IPS-15b (cell line): ENCODE data around the gene TCL1B.
"Not testable (repeated sequence)": the region's sequence is repeated elsewhere in the genome, so short reads cannot be mapped to it uniquely, and the experiment has no call there.

Experiments
- H3K27me3 ChIP-seq: one replicate; pipeline ENCODE4 v1.6.1; 2013; ENCODE audit warnings: low read length; ENCODE audit not compliant: control insufficient read depth, insufficient read depth
- H3K36me3 ChIP-seq: one replicate; pipeline ENCODE4 v1.6.1; 2013; ENCODE audit warnings: low read length; ENCODE audit not compliant: control insufficient read depth, insufficient read depth
- H3K4me1 ChIP-seq: one replicate; pipeline ENCODE4 v1.6.1; 2013; ENCODE audit warnings: mild to moderate bottlenecking, low read length; ENCODE audit not compliant: control insufficient read depth, insufficient read depth
- H3K4me3 ChIP-seq: one replicate; pipeline ENCODE4 v1.5.1; 2013; ENCODE audit warnings: low read depth, low read length
- H3K9ac ChIP-seq: one replicate; pipeline ENCODE4 v1.6.1; 2013; ENCODE audit warnings: low read depth, mild to moderate bottlenecking, low read length
- H3K9me3 ChIP-seq: one replicate; pipeline ENCODE4 v1.6.1; 2013; ENCODE audit warnings: mild to moderate bottlenecking, low read length; ENCODE audit not compliant: control insufficient read depth, insufficient read depth

TCL1B gene

DNA sequence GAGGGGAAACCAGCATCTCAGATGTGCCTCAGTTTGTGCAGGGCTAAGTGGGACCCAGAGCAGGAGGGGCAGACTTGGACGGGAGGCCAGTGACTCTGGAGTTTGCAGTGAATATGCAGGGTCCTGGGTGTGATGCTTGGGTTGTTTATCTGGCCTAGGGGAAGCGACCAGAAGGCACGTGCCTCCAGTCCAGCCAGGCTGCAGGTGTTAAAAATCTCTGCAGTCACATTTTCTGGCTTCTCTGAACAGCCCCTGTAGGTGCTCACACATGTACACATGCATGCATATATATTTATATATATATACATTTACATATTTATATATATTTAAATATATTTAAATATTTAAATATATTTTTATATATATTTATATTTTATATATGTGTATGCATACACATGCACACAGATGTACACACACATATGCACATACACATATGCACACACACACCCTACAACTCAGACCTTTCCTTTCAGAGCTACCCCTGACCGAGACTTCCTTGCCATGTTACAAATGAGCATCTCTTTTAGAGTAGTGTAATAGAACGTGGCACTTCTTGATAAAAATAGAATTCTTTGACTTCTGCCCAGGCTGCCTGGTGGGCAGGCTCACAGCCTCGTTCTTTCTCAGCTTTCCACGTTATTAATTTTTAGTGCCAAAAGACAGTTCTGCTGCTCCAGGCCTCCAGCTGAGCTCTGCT is 26.8 kb upstream of the TCL1B start:
- Histone ChIP-seq H3K9me3 (no peaks in the 10 kb centered on the region), H3K4me1 (peaks cover 4% of the 10 kb centered on the region), H3K9ac (no peak overlapping the region), H3K4me3 (no peak overlapping the region), H3K27me3 (peaks cover 3% of the 10 kb centered on the region), H3K36me3 (no peaks in the 10 kb centered on the region)

GRCh38 chr14:95659990-95660385 is 26.2 kb upstream of the TCL1B start:
- H3K9ac ChIP-seq: no peak overlapping the region
- peaks cover 4% of the 10 kb centered on the region for H3K4me1 ChIP-seq
- H3K9me3 ChIP-seq: no peaks in the 10 kb centered on the region
- no peaks in the 10 kb centered on the region for H3K36me3 ChIP-seq
- peaks cover 9% of the 10 kb centered on the region for H3K27me3 ChIP-seq
- no peak overlapping the region for H3K4me3 ChIP-seq

- no peaks in the 10 kb centered on the region for H3K9me3 ChIP-seq
- H3K4me3 ChIP-seq: no peak overlapping the region
- peaks cover 9% of the 10 kb centered on the region for H3K27me3 ChIP-seq
- H3K4me1 ChIP-seq: peaks cover 7% of the 10 kb centered on the region
- no peaks in the 10 kb centered on the region for H3K36me3 ChIP-seq
- H3K9ac ChIP-seq: no peak overlapping the region
These were observed 25.3 kb upstream of the TCL1B start for GRCh38 chr14:95660651-95661515.

- H3K4me3 ChIP-seq: no peak overlapping the region
- H3K36me3 ChIP-seq: no peaks in the 10 kb centered on the region
- peaks cover 12% of the 10 kb centered on the region for H3K4me1 ChIP-seq
These were observed 23.6 kb upstream of the TCL1B start for GRCh38 chr14:95662376-95663186.

DNA sequence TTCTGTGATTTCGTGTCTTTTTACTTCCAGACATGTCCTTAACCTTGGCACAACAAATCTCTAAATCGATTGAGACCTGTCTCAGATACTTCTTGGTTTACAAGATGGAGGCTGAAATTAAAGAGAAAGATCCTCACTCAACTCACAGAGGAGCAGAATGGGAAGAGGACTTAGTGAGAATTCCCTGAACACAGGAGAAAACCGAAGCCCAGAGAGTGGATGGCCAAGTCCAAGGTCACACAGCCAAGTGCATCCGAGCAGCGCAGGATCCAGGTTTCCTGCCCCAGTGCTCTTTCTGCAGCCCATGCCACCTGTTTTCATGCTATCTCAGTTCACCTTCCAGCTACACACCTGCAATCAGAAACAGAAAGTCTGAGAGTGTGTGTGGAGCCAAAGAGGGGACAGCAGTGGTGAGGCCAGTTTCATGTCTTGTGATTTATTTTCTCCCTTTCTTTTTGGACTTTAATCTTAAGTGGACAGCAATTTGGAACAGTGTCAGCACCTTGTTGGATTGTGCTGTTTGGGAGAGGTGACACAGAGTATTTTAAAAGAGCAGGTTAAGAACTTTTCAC is 22.9 kb upstream of the TCL1B start:
- H3K4me3 ChIP-seq: no peak overlapping the region
- no peak overlapping the region for H3K9ac ChIP-seq
- H3K9me3 ChIP-seq: no peaks in the 10 kb centered on the region
- peaks cover 13% of the 10 kb centered on the region for H3K4me1 ChIP-seq
- no peaks in the 10 kb centered on the region for H3K36me3 ChIP-seq
- H3K27me3 ChIP-seq: peaks cover 26% of the 10 kb centered on the region

More at GRCh38 chr14:95662376-95663186, 23.6 kb upstream of the TCL1B start:
- no peak overlapping the region for H3K9ac ChIP-seq
- no peaks in the 10 kb centered on the region for H3K9me3 ChIP-seq
- peaks cover 20% of the 10 kb centered on the region for H3K27me3 ChIP-seq

DNA sequence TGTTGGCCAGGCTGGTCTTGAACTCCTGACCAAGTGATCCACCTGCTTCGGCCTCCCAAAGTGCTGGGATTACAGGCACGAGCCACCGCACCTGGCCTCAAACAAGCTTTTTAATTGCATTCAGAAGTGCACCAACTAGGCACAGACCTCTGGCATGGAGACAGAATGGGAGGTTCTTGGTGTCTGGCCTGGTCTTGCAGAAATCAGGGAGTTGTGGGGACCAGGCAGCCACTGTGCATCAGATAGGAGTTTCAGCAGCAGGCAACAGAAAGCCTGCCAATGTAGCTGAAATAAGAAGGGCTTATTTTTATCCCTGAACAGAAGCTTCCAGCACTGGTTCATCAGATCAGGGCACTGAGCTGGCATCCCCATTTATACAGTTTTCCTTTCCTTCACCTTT is 22.2 kb upstream of the TCL1B start:
- H3K9me3 ChIP-seq: no peaks in the 10 kb centered on the region
- H3K4me3 ChIP-seq: no peak overlapping the region
- peaks cover 13% of the 10 kb centered on the region for H3K4me1 ChIP-seq
- no peak overlapping the region for H3K9ac ChIP-seq
- no peaks in the 10 kb centered on the region for H3K36me3 ChIP-seq
- H3K27me3 ChIP-seq: peaks cover 33% of the 10 kb centered on the region

DNA sequence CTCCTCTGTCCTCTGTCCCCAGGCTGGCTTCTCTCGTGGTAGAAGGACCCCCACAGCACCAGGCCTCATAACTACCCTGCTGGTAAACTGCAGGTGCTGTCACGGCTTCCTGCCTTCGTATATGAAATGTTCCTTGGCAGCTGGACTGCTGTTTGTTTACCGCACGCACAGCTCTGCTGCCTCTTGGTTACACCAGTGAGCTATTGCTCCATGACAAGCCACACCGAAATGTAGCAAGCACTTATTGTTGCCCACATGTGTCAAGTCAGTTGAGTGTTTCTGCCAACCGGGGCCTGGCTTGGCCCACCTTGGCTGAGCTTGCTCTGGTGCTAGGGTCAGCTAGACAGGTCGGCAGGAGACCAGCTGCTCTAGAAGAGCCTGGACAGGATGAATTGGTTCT is 21.7 kb upstream of the TCL1B start:
- H3K9me3 ChIP-seq: no peaks in the 10 kb centered on the region
- H3K27me3 ChIP-seq: peaks cover 36% of the 10 kb centered on the region
- H3K36me3 ChIP-seq: no peaks in the 10 kb centered on the region
- H3K4me3 ChIP-seq: no peak overlapping the region
- peaks cover 13% of the 10 kb centered on the region for H3K4me1 ChIP-seq
- H3K9ac ChIP-seq: no peak overlapping the region

DNA sequence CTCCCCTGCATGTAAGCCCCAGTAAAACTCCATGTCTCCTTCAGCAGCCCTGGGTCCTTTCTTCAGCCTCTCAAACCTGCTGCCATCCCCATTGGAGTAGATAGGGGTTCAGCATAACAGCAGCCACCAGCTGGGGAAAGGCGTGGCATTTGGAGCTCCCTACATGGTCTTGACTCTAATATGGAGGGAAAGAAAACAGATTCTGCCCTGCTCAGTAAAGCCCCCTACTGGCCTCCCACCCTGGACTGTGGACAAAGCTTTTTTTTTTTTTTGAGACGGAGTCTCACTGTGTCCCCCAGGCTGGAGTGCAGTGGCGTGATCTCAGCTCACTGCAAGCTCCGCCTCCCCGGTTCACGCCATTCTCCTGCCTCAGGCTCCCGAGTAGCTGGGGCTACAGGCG is 20.7 kb upstream of the TCL1B start:
- H3K9ac ChIP-seq: not testable (repeated sequence)

GRCh38 chr14:95666450-95666849 is 19.8 kb upstream of the TCL1B start:
- H3K9me3 ChIP-seq: no peaks in the 10 kb centered on the region
- H3K4me1 ChIP-seq: peaks cover 13% of the 10 kb centered on the region
- H3K36me3 ChIP-seq: no peaks in the 10 kb centered on the region
- no peak overlapping the region for H3K9ac ChIP-seq
- H3K4me3 ChIP-seq: no peak overlapping the region
- peaks cover 54% of the 10 kb centered on the region for H3K27me3 ChIP-seq

More for the DNA sequence above, 20.7 kb upstream of the TCL1B start:
- H3K36me3 ChIP-seq, H3K9me3 ChIP-seq, H3K4me3 ChIP-seq: not testable (repeated sequence)
- H3K4me1 ChIP-seq: peaks cover 13% of the 10 kb centered on the region
- H3K27me3 ChIP-seq: peaks cover 46% of the 10 kb centered on the region

DNA sequence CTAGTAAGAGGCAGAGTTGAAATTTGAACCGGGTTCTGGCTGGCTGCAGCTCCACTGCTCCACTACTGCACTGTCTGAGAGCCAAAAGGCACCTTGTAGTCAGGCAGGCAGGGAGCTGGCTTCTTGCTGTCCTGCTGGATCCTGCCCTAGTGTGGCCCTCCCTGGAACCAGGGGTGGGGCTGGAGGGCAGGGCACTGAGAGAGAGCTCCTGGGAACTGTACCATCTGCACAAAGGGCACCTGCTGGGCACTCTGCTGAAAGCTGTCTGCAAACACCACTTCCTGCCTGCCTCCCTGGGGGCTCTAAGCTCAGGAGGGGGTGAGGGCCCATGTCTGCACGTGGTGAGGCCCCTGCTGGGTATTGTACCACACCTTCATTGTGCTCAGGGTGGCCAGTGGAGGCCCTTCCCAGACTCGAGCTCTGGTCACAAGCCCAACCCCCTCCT is 19.0 kb upstream of the TCL1B start:
- H3K27me3 ChIP-seq: peaks cover 60% of the 10 kb centered on the region
- H3K4me3 ChIP-seq: no peak overlapping the region
- no peaks in the 10 kb centered on the region for H3K9me3 ChIP-seq
- no peak overlapping the region for H3K9ac ChIP-seq
- no peaks in the 10 kb centered on the region for H3K36me3 ChIP-seq
- peaks cover 13% of the 10 kb centered on the region for H3K4me1 ChIP-seq

DNA sequence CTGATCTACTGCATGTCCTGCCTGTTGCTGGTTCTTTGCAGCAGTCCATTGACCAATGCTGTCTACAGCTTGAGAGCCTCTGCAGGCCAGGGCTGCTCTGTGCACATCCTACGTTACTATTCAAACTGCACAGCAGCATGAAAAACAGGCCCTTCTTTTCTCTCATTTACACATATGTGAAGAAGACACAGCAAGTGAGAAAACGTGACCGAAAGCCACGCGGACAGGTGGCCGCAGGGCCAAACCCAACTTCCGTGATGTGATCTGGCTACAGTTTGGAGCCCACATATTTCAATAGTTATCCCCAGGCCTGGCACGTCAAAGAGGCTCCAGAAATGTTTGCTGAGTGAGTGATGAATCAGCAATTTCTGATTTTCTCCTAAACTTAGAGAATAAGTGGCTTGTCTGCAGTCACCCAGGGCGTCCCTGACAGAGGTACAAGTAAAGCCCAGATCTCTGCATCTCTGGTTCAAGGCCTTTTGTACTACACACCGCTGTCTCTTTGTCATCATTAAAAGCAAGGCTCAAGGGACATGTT is 17.9 kb upstream of the TCL1B start:
- Histone ChIP-seq H3K9me3 (no peaks in the 10 kb centered on the region), H3K36me3 (no peaks in the 10 kb centered on the region), H3K4me1 (peaks cover 9% of the 10 kb centered on the region), H3K4me3 (no peak overlapping the region), H3K27me3 (peaks cover 70% of the 10 kb centered on the region), H3K9ac (no peak overlapping the region)
